Measurements from ENCODE around the gene UNC13B.

Gene UNC13B

DNA sequence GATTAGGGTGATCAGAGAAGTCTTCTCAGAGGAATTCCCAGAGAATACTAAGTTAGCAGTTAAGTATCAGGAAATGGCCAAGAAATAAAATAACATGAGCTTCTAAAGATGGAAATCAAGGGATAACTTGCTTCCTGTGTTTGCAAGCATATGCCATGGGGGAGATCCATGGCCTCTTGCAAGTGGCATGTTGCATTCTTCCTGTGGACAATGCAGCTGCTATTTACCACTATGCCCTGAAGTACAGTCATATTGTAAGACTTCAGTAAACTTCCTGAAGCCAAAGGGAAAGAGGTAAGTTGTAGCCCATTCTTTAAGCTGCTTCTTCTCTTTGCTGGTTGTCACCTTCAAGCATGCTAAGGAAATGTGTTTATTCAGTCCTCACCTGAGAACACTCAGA, 173.4 kb downstream of the UNC13B start:
- DNase-seq (ENCODE audit: low spot score) = no peak

DNA sequence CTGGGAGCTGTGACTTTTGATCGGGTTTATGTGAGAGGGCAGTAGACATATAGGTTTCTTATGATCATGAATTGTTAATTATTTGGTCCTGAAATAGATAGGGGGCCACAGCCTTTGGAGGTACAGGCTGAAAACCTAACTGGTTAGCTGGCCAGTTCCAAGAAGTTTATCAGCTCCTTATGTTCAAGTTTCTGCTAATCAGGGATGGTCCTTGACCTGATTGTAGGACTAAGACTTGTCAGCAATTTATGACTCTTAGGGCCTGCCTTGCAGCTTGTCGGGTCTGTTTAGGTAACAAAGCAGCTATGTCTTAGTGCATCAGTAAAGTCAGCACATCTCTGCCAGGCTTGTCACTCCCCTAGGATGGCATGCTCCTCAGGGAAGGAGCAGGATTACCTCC, 176.3 kb downstream of the UNC13B start:
- no peak for DNase-seq (ENCODE audit: low spot score)

DNA sequence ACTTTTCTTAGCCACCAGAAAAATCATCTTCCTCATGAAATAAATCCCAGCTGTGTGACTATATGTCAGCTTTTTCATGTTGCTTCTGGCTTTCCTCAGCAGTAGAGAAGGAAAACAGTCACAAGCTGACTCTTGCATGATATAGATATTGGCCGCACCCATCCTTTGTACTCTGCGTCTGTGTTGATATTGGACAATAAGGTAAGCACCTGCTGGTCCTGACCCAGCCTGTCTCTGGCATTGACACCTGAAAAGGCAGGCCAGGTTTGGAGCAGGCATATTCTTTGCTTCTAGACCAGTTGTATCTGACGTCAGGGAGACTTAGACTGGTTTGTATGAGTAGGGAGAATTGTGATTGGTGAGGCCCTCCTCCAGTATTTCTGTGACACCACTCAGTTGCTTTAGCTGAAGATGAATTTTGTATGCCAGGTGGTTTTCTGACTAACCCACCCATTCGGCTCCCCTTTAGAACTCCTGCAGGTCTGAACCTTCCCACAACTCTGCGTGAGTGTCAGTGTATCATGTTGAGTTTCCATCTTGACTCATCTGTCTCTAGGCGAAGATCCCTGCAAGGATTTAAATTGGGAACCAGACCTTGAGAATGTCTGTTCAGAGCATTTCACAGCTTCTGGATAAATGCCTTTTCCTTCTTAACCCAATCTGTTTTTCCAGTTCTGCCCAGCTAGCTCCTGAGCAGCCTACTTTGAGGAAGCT, 176.9 kb downstream of the UNC13B start:
- DNase-seq (ENCODE audit: low spot score) = no peak

DNA sequence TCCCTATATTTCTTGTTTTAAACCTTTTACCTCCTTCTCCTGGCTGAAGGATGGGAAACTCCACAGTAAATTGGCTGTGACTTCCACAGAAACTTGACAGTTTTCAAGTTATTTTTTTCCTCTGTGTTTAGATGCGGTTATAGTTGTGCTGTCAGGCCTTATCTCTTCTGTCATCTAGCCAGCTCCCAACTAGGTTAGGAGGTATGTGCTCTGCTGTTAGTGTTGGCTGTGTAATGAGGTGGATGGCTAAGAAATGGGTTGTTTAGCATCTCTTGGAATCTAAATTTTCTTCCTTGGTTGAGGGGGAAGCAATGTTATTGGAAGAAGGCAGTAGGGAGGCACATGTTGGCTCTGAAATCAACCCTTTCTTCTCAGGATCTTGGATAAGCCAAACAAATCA, 178.2 kb downstream of the UNC13B start:
- no peak for DNase-seq (ENCODE audit: low spot score)

DNA sequence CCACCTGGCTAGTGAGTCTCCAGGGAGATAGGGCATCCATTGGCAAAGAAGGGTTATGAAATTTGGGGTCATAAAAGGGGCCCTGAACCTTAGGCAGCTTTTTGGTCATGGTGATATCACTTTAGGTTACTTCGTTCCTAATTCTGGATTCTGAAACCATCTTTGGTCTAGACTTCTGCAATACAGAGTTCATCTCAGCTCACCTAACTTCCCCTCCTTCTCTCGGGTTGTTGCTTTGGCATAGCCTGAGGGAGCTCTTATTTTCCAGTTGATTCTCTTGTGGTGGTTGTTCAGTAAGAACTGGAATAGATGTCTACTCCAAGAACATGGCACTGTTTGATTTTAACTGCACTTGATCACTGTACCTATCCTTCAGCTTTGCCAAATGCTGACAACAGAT, 179.2 kb downstream of the UNC13B start:
- no peak for DNase-seq (ENCODE audit: low spot score)

DNA sequence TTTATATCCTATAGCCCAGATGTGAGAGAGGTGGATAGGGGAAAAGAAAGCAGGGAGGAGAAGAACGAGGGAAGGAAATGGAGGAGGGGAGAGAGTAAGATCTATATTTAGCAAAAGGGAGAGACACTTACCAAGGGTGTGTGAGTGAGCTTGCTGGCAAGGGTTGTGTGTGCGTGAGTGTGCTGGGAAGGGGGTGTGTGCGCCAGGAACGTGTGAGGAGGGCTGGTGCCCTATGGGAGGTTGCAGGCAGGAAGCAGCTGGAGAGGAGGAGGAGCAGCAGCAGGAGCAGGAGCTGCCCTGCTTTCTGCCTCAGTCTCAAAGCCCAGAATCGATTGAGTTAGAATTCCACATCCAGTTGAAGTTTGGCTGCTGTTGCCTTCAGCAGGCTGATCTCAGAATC, 179.8 kb downstream of the UNC13B start:
- DNase-seq (ENCODE audit: low spot score) = no peak

DNA sequence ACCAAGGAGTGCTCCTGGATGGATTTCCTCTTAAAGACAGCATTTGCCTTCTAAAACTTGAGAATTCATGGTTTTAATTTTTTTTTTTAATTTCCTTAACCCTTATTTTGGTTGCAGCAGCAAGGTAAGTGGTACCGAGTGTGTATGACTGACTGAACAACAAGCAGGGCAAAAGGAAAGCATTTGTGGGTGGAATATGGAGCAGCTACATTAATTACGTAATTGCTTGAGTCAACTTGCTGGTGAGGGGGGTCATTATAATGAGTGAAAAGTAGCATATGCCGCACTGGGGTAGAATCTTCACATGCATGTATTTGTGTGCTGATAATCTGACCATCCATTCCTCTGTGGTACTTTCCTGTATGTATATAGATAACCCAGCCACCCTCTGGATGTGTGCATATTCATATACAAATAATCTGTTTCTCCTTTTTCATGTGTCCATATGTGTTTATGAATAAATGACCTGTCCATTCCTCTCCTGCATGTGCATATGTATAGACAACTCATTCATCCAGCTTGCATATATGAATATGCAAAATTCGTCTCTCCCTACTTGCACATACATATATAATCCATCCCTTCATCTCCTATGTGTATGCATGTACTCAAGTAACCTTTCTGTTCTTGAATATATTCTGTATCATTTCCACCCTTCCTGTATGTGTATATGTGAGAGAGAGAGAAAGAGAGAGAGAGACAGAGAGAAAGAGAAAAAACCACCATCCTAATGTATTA, 180.6 kb downstream of the UNC13B start:
- DNase-seq (ENCODE audit: low spot score) = no peak

DNA sequence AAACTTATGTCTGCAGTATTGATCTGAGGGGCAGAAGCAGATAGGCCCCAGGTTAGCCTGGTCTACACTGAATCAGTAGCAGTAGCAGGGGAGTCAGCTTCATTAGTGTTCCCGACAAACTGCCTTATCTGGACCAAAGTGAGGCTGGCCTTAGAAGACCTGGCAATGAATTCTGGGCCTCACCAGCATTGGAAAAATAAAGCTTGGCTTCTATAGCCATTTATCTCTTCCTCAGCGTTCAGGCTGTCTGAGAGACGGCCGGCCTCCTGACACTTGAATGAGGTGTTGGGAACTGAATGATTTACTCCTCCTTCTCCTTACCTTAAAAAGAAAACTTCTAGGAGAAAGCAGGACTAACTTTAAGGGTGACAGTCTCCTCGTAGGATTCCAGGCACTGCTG, 186.3 kb downstream of the UNC13B start:
- DNase-seq (ENCODE audit: low spot score) = no peak

DNA sequence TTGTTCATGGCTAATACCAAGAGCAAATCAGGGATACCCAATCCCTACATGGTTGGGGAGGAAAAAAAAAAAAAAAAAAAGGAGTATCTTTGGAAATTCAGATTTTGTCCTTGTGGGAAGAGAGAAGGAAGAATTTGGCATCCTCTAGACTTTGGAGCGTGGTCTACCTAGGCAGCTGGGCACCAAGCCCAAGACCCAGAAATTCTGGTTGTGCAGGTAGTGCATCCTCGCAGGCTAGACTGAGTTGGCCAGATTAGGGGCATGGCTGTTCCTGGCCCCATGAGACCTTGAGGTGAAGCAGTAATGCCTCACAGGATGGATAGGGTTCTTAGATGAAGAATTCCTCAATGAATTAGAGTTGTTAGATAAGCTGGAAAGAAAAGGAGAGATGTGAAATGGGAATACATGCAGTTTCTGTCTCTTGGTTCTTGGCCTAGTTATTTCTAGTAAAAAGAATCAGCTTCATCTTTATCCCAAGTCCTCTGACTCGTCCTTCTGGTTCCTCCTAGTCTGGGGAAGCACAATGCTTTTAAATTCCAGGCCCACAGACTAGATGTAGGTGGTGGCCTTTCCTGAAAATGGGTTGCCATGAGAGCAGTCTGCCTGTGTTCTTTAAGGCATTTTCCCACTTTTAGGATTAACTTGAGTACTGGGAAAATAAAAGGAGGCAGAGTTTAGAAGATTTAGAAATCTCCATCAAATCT, 187.6 kb downstream of the UNC13B start:
- DNase-seq (ENCODE audit: low spot score) = no peak

DNA sequence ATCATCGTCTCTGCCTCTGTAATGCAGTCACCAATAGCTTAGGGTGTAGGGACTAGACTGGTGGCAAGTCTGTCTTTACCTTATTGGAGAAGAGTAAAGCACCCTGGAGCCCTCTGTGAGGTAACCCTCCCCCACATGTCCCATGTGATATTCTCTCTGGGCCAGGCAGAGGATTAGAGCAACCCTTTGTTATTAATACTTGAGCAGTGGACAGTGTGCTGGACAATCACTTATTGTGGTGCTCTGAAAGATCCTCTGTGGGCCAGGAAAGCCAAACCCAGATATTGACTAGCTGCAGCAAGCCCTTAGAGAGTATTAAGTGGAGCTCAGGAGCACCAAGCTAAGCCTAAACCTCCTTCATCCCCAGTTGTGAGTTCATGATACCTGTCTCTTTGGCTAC, 188.4 kb downstream of the UNC13B start:
- DNase-seq (ENCODE audit: low spot score) = no peak

DNA sequence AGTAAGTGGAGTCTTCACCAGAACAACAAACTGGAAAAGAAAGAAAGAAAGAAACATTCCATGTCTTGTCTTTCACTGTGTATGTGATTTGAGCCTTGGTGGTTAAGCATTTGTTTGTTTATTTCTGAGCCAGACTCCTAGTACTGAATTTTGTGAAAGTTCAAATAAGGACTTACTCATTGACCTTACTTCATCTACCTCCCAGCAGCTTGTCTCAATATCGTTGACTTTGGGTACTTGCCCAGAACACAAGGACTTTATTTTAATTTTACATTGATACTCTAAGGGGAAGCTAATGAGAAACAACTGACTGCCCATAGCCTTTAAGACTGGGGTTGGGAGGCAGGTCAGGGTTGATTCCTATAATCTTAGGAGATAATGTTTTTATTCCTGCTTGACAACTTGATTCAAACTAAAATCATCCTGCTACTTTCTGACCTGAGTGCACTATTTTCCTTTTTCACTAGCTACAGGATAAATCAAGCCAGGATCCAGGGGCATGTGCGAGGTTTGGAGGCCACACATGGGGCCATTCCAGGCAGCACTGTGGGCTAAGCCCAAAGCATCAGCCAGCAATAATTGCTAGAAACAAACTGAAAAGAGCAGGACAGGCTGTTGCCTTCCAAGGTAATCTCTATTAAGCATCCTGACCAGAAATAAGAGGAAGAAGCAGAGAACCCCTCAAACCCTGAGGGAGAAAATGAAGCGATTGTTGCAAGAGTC, 189.2 kb downstream of the UNC13B start:
- DNase-seq (ENCODE audit: low spot score) = no peak

DNA sequence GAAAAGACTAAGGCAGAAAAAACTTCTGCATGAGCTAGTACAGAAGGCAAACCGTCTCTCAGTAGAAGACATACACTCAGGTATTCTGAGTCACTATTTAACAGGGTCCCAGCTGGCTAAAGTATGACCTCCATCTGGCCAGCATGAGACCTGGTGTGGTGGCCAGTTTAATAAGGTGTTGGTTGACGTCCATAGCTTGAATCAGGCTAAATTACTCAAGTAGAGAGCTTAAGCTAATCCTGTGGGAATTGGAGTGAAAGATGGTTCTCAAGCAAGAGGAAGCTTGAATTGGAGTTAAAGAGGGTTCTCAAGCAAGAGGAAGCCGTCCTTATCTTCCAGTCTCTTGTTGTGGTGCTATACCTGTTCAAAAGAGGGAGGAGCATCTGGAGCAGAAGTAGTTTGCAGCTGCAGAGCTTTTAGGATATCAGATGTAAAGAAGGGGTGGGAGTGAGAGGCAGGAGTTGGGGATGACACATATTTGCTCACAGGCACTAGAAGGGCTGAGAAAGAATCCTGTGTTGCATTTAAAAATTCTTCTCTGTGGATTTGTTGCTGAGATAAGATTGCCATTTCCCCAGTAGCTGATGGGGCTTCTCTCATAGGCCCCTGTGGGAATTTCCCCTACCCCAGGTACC, 192.0 kb downstream of the UNC13B start:
- DNase-seq (ENCODE audit: low spot score) = no peak

DNA sequence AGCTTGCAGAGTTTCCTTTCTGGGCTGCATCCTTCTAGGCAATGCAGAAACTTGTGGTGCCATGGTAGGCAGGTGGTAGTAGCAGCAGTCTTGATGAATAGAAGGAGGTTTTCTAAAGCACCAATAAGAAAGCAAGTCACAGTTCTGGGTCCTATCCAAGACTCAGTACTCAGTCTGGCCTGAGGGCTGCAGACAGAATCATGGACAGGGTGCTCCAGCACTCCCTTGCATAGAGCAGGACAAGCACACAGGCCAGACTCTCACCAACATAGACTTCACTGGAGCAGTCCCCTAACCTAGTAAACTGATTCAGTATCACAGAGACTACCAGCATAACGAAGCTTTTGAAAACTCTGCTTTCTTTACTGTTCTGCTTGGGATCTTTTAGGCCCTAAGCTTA, 194.1 kb downstream of the UNC13B start:
- no peak for DNase-seq (ENCODE audit: low spot score)

DNA sequence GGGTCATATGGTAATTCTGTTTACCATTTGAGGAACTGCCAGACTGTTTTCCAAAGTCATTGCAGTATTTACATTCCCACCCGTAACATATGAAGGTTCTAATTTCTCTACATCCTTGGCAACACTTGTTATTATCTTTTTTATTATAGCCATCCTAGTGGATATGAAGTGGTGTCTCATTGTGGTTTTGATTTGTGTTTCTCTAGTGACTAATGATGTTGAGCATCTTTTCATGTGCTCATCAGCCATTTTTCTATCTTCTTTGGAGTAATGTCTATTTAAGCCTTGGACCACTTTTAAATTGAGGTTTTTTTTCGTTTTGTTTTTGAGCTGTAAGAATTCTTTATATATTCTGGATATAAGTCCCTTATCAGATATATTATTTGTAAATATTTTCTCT, 195.3 kb downstream of the UNC13B start:
- DNase-seq (ENCODE audit: low spot score) = no peak

DNA sequence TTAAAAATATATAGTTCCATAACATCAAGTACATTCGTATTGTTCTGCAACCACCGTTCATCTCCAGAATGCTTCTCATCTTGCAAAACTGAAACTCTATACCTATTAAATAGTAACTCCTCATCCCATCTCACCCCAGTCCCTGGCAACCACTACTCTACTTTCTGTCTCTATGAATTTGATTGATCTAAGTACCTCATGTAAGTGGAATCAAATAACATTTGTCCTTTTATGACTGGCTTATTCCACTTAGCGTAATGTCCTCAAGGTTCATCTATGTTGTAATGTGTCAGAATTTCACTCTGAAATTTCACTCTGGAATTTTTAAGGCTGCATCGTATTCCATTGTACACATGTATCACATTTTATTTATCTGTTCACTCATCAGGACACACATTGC, 196.0 kb downstream of the UNC13B start:
- DNase-seq (ENCODE audit: low spot score) = no peak

DNA sequence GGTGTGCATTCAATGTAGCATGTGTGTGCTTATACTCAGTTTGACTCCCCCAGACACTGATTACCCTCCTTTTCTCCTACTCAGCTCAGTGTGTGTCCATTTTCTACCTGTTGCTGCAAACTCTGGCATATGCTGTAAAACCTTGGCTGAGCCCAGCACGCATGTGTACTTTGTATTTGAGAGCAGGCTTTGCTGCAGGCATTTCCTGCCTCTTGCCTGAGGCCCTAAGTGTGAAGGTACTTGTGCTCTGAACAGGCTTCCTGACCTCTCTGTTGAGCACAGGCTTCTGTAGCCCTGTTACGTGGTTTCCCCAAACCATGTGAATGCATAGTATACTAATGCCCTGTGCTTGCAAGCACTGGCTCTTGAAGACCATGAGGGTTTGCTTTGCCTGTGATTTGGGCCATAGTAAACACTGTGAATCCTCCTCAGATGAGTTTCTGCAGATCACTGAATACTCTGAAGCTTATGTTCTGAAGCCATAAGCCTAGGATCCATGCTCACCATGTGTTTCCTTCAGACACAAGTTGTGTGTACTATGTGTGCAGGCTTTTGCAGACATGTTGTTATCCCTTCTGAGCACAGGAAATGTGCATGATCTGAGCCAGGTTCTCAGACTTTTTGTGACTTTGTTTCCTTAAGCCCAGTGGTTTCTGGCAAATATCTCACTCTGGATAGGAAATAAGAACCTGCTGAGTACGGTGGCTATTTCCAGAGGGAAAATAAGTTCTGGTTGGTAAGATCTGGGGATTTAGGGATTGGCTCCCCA, 203.2 kb downstream of the UNC13B start:
- DNase-seq (ENCODE audit: low spot score) = no peak

DNA sequence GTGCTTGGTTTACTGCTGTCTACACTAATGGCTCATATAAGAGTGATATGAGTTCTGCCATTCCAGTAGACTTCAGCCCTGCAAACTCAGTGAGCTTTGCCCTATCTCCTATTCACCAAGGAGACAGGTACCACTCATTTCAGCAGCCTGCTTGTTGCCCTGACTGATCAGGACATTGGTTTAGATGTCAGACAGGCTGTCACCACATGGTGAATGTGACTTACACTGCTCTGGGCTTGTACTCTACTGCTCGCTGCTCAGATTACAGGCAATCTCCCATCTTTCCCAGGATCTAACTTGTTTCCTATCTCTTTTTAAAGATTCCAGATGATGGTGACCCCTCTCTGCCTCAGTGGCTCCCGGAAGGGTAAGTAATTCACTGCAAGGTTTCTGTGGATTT, 204.8 kb downstream of the UNC13B start:
- no peak for DNase-seq (ENCODE audit: low spot score)

DNA sequence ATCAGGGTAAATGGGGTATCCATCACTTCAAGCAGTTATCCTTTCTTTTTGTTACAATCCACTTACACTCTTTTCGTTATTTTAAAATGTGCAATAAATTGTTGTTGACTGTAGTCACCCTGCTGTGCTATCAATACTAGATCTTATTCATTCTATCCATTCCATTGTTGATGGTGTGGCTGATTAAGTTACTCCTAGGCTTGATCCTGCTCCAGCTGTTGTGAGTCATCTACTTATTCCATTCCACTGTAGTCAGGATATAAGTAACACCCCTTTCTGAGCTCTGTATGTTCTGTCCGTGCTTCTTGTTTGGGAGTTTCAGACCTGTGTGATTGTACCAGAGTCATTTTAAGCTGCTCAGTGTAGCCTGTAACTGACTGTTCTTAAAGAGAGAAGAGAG, 205.6 kb downstream of the UNC13B start:
- peak; percentile 75 for DNase-seq (ENCODE audit: low spot score)

DNA sequence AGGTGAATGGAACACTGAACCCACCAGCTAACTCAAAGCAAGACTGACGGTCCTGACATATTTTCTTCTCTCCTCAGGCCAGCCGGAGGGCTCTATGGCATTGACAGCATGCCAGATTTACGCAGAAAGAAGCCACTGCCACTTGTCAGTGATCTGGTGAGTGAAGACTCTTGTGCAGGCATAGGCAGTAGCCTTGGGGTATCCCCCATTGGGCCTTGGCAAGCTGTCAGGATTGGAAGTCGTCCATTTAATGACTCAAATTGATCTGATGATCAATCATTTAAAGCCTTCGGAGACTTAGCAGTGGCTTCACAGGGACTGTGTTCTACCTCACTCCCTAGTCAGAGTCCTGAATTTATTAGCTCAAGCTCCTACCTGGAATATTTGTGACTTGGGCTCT, 208.4 kb downstream of the UNC13B start:
- no peak for DNase-seq (ENCODE audit: low spot score)

DNA sequence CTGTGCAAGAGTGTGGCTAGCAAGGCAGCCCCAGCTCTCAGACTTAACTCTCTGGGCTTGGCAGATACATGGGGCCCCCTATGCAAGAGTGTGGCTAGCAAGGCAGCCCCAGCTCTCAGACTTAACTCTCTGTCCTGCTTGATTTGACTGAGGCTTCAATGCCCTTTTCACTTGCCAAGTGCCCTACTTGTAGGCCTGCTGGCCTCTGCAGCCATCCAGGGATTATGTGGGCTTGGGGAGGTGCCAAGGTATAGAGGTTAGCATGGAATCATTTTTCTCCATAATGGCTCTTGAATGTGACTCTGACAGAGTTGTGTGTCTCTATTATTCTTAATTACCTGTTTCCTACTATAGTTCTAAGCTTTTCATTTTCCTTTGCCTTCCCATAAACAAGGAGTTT, 212.6 kb downstream of the UNC13B start:
- DNase-seq (ENCODE audit: low spot score) = no peak

DNA sequence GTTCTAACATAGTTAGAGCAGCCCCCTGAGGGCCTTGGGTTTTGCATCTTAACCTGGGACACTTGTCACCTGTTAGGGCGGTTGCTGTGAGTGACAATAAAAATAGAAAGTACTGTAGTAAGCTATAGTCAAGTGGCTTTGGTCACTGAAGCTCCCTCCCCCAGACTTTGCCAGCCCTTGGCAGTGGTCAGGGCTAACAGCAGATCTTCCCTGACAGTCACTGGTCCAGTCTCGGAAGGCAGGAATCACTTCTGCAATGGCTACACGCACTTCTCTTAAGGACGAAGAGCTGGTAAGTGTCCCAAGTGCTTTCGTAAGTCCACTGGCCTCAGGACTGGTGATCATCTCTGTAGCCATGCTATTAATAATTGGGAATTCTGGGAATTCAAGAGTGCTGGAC, 213.1 kb downstream of the UNC13B start:
- no peak for DNase-seq (ENCODE audit: low spot score)
